GM21390 (cell line): Measurements from ENCODE around the gene PFKP.

ENCODE experiments used
- ATAC-seq: cut with Tn5 transposase; IDR thresholded peaks from one replicate; pipeline ENCODE4 v1.9.1; 2021; ENCODE audit not compliant: unreplicated experiment

The PFKP gene

GRCh38 chr10:3132036-3133025 is 65.0 kb downstream of the PFKP start:
- no peak for ATAC-seq

- no peak for ATAC-seq
These were observed 66.6 kb downstream of the PFKP start for GRCh38 chr10:3133948-3134347.

- ATAC-seq = no peak
These were observed 67.7 kb downstream of the PFKP start for GRCh38 chr10:3135006-3135405.

- ATAC-seq = no peak
These were observed 69.0 kb downstream of the PFKP start for GRCh38 chr10:3136336-3136735.

- ATAC-seq = no peak
These were observed 69.6 kb downstream of the PFKP start for GRCh38 chr10:3136763-3137611.

- ATAC-seq = no peak
These were observed 70.8 kb downstream of the PFKP start for GRCh38 chr10:3137958-3138726.

GRCh38 chr10:3139216-3139910 is 72.0 kb downstream of the PFKP start:
- no peak for ATAC-seq

- ATAC-seq = no peak
These were observed 72.9 kb downstream of the PFKP start for GRCh38 chr10:3140280-3140679.

GRCh38 chr10:3141351-3142005 is 74.1 kb downstream of the PFKP start:
- no peak for ATAC-seq

- no peak for ATAC-seq
These were observed 75.0 kb downstream of the PFKP start for GRCh38 chr10:3142146-3142875.

- no peak for ATAC-seq
These were observed 76.0 kb downstream of the PFKP start for GRCh38 chr10:3143366-3143765.

- no peak for ATAC-seq
These were observed 76.6 kb downstream of the PFKP start for GRCh38 chr10:3143791-3144434.

GRCh38 chr10:3145366-3145765 is 78.0 kb downstream of the PFKP start:
- ATAC-seq = no peak

- no peak for ATAC-seq
These were observed 78.9 kb downstream of the PFKP start for GRCh38 chr10:3146289-3146688.

GRCh38 chr10:3147117-3147820 is 79.9 kb downstream of the PFKP start:
- no peak for ATAC-seq

GRCh38 chr10:3148041-3148440 is 80.7 kb downstream of the PFKP start:
- ATAC-seq = no peak

- ATAC-seq = no peak
These were observed 81.6 kb downstream of the PFKP start for GRCh38 chr10:3148994-3149393.

- ATAC-seq = no peak
These were observed 82.6 kb downstream of the PFKP start for GRCh38 chr10:3149918-3150317.
